ENCODE data around the gene TNFRSF4.

DNA sequence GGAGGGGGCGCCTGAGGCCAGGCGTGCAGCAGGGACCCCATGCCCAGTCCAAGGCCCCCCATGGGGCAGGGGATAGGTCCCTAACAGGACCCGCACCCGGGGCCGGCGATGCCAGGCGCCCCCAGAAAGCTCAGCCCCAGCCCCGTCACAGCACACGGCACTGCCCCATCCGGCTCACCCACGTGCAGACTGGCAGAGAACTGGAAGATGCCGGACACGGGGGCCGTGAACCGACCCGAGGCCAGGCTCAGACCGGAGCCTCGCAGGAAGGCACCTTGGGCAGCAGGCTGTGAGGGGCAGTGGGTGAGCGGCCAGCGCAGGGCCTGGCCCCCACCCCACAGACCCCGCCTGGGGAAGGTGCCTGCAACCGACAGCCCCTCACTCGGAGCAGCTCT lies 29.3 kb upstream of the TNFRSF4 start:
- TF ChIP-seq CTCF (IDR thresholded peaks at IDR 0.05) (no peak), ZFX (IDR thresholded peaks at IDR 0.05; ENCODE audit: borderline replicate concordance) (no peak)

Measured in 22Rv1 (cell line).